Astrocyte of the spinal cord (primary cell): ENCODE measurements around the gene SLC6A2.
"Not testable (repeated sequence)": the region's sequence is repeated elsewhere in the genome, so short reads cannot be mapped to it uniquely, and the experiment has no call there.

Experiments used
- DNase-seq: peaks from one replicate; pipeline ENCODE4 v3.0.0; 2011; ENCODE audit warnings: low read depth, low spot score
- H3K4me3 ChIP-seq: 2 replicates; pipeline ENCODE4 v1.5.1; 2011; ENCODE audit warnings: low read depth, mild to moderate bottlenecking, low read length, moderate library complexity
- CTCF ChIP-seq: IDR thresholded peaks from 2 replicates; pipeline ENCODE4 v1.5.1; 2012; ENCODE audit warnings: low read depth, mild to moderate bottlenecking, low read length, inconsistent platforms
- in situ Hi-C: cut with HindIII; loops from 2 replicates; pipeline ENCODE4 v1.10.0; 2017; ENCODE audit warnings: low sequenced_read_pairs

SLC6A2 gene

GRCh38 chr16:55746081-55746480 is 90.3 kb downstream of the SLC6A2 start:
- H3K4me3 ChIP-seq, result no peak overlapping the region
- in situ Hi-C loops, result no loop called here
- DNase-seq, result no peak
- no peak for TF ChIP-seq CTCF

GRCh38 chr16:55747785-55748184 is 92.0 kb downstream of the SLC6A2 start:
- in situ Hi-C loops, result no loop called here
- no peak for TF ChIP-seq CTCF
- H3K4me3 ChIP-seq, result no peak overlapping the region
- DNase-seq, result no peak

GRCh38 chr16:55752465-55753144 is 96.8 kb downstream of the SLC6A2 start:
- in situ Hi-C loops, DNase-seq, H3K4me3 ChIP-seq: not testable (repeated sequence)

GRCh38 chr16:55753145-55753631 is 97.4 kb downstream of the SLC6A2 start:
- in situ Hi-C loops, H3K4me3 ChIP-seq, DNase-seq: not testable (repeated sequence)
